Stimulated activated CD4-positive, alpha-beta T cell treated with anti-CD3 and anti-CD28 coated beads, TNF-alpha, amount 100 ng/mL, for 1 hour (primary cell): Measurements from ENCODE around the gene DUSP11.
"Not testable (repeated sequence)": the region's sequence is repeated elsewhere in the genome, so short reads cannot be mapped to it uniquely, and the experiment has no call there.

ENCODE experiments used
- DNase-seq, 3 donors: peaks; one replicate each; pipeline ENCODE4 v3.0.0-alpha.2; 2020; ENCODE audit warnings: low read depth in 3 of 3, low spot score in 1 of 3

The DUSP11 gene

GRCh38 chr2:73718851-73719621, 60.9 kb downstream of the DUSP11 start:
- no peak for DNase-seq

GRCh38 chr2:73718421-73718820, 61.5 kb downstream of the DUSP11 start:
- DNase-seq: no peak

GRCh38 chr2:73717695-73718094, 62.2 kb downstream of the DUSP11 start:
- DNase-seq: not testable (repeated sequence)

- DNase-seq: no peak
These were observed 62.7 kb downstream of the DUSP11 start for GRCh38 chr2:73717251-73717606.

GRCh38 chr2:73716543-73717250, 63.2 kb downstream of the DUSP11 start:
- DNase-seq: no peak

GRCh38 chr2:73714091-73714490, 65.8 kb downstream of the DUSP11 start:
- DNase-seq: no peak
